Measurements from ENCODE around the gene CDK14. TPM values are rescaled to one million over a fixed set of nuclear protein-coding genes. Genes with fewer than 3 reads are reported as not detected.

CDK14 gene
- total RNA-seq, 1 donor from 2014 or later: 52.3 TPM

DNA sequence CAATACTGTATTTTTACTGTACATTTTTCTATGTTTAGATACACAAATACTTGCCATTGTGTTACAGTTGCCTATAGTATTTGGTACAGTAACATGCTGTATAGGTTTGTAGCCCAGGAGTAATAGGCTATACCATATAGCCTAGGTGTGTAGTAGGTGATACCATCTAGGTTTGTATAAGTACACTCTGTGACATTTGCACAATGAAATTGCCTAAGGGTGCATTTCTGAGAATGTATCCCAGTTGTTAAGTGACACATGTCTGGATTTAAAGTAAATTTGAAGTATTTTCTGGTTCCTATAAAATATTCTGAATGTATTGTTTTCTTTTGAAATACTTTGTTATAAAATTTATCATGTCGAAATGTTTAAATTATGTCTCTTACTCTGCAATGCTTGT is 7.2 kb downstream of the CDK14 start:
- TF ChIP-seq EZH2phosphoT487 (IDR thresholded peaks at IDR 0.05) (no peak), CTCF (IDR thresholded peaks at IDR 0.05) (no peak), EZH2 (IDR thresholded peaks at IDR 0.05) (no peak)
- no peak overlapping the region for H3K27ac ChIP-seq
- no peaks in the 10 kb centered on the region for H3F3A ChIP-seq (ENCODE audit: low read depth)
- no peaks in the 10 kb centered on the region for H3K36me3 ChIP-seq
- peaks cover 92% of the 10 kb centered on the region for H3K79me2 ChIP-seq (ENCODE audit: low read depth)
- Mint-ChIP-seq H3K36me3 (peaks cover 24% of the 10 kb centered on the region), H3K9me3 (no peaks in the 10 kb centered on the region), H3K27ac (no peak overlapping the region), H3K4me1 (peaks cover 22% of the 10 kb centered on the region), H3K27me3 (ENCODE audit: insufficient read depth, low read depth) (no peaks in the 10 kb centered on the region), H3K4me3 (no peak overlapping the region)
- no peaks in the 10 kb centered on the region for H3K27me3 ChIP-seq
- H3K4me1 ChIP-seq: peaks cover 11% of the 10 kb centered on the region
- H3K9me3 ChIP-seq (ENCODE audit: low read depth): no peaks in the 10 kb centered on the region
- H3K4me3 ChIP-seq: no peak overlapping the region
- H4K20me1 ChIP-seq (ENCODE audit: low read depth): peaks cover 44% of the 10 kb centered on the region
- no peak overlapping the region for H3K4me2 ChIP-seq
- H3K9ac ChIP-seq: no peak overlapping the region
- DNase-seq (ENCODE audit: low spot score): no peak
- H2AFZ ChIP-seq (replicated peaks): no peak overlapping the region

- TF ChIP-seq CTCF (IDR thresholded peaks at IDR 0.05) (no peak), EZH2 (IDR thresholded peaks at IDR 0.05) (no peak), EZH2phosphoT487 (IDR thresholded peaks at IDR 0.05) (no peak)
- H3K27ac ChIP-seq: no peak overlapping the region
- Mint-ChIP-seq H3K4me3 (no peak overlapping the region), H3K4me1 (peaks cover 17% of the 10 kb centered on the region), H3K36me3 (peaks cover 30% of the 10 kb centered on the region), H3K27ac (no peak overlapping the region), H3K27me3 (ENCODE audit: insufficient read depth, low read depth) (no peaks in the 10 kb centered on the region), H3K9me3 (no peaks in the 10 kb centered on the region)
- no peaks in the 10 kb centered on the region for H3K9me3 ChIP-seq (ENCODE audit: low read depth)
- H3K27me3 ChIP-seq: no peaks in the 10 kb centered on the region
- peaks cover 88% of the 10 kb centered on the region for H3K79me2 ChIP-seq (ENCODE audit: low read depth)
- no peaks in the 10 kb centered on the region for H3K36me3 ChIP-seq
- peaks cover 10% of the 10 kb centered on the region for H3K4me1 ChIP-seq
- no peak overlapping the region for H2AFZ ChIP-seq (replicated peaks)
- no peak overlapping the region for H3K9ac ChIP-seq
- no peak overlapping the region for H3K4me3 ChIP-seq
- no peak for DNase-seq (ENCODE audit: low spot score)
- H3F3A ChIP-seq (ENCODE audit: low read depth): no peaks in the 10 kb centered on the region
- peaks cover 38% of the 10 kb centered on the region for H4K20me1 ChIP-seq (ENCODE audit: low read depth)
- H3K4me2 ChIP-seq: no peak overlapping the region
Measured at GRCh38 chr7:90604383-90604782, 8.3 kb downstream of the CDK14 start.

DNA sequence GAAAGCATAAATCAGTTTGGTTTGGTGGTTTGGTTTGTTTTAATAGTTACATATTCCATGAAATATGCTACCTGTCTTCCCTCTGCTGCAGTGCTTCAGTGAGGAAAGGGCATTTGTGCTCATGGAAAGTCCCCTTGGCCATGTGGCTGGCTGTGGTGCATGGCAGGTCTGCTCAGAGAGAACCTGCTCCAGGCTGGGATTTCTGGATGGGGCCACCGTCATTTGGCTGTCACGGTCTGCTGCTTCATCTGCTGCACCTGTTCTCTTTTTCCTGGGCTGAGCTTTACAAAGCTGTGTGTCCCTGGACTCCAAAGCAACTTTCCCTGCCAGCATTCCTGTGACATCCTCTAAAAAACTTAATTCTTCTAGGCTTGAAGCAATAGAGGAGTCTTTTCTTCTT is 8.9 kb downstream of the CDK14 start:
- no peak overlapping the region for H3K4me3 ChIP-seq
- peaks cover 88% of the 10 kb centered on the region for H3K79me2 ChIP-seq (ENCODE audit: low read depth)
- H2AFZ ChIP-seq (replicated peaks): no peak overlapping the region
- no peaks in the 10 kb centered on the region for H3F3A ChIP-seq (ENCODE audit: low read depth)
- H3K4me1 ChIP-seq: peaks cover 13% of the 10 kb centered on the region
- no peak overlapping the region for H3K27ac ChIP-seq
- no peak overlapping the region for H3K4me2 ChIP-seq
- H3K9ac ChIP-seq: no peak overlapping the region
- no peaks in the 10 kb centered on the region for H3K9me3 Mint-ChIP-seq
- no peak overlapping the region for H3K4me3 Mint-ChIP-seq
- H3K9me3 ChIP-seq (ENCODE audit: low read depth): no peaks in the 10 kb centered on the region
- H3K4me1 Mint-ChIP-seq: peaks cover 17% of the 10 kb centered on the region
- TF ChIP-seq EZH2 (IDR thresholded peaks at IDR 0.05): no peak
- H3K27ac Mint-ChIP-seq: no peak overlapping the region
- H4K20me1 ChIP-seq (ENCODE audit: low read depth): peaks cover 39% of the 10 kb centered on the region
- no peaks in the 10 kb centered on the region for H3K27me3 Mint-ChIP-seq (ENCODE audit: insufficient read depth, low read depth)
- peaks cover 34% of the 10 kb centered on the region for H3K36me3 Mint-ChIP-seq
- DNase-seq (ENCODE audit: low spot score): peak; percentile 23
- H3K27me3 ChIP-seq: no peaks in the 10 kb centered on the region
- H3K36me3 ChIP-seq: no peaks in the 10 kb centered on the region

- Histone ChIP-seq H3K9me3 (ENCODE audit: low read depth) (no peaks in the 10 kb centered on the region), H3K9ac (no peak overlapping the region), H3K4me1 (peaks cover 19% of the 10 kb centered on the region), H3K4me2 (no peak overlapping the region), H4K20me1 (ENCODE audit: low read depth) (peaks cover 25% of the 10 kb centered on the region), H3K4me3 (no peak overlapping the region), H3K27ac (no peak overlapping the region), H3K36me3 (no peaks in the 10 kb centered on the region), H3K27me3 (no peaks in the 10 kb centered on the region), H3K79me2 (ENCODE audit: low read depth) (peaks cover 82% of the 10 kb centered on the region), H3F3A (ENCODE audit: low read depth) (no peaks in the 10 kb centered on the region), H2AFZ (replicated peaks) (no peak overlapping the region)
- H3K36me3 Mint-ChIP-seq: peaks cover 42% of the 10 kb centered on the region
- H3K9me3 Mint-ChIP-seq: peaks cover 2% of the 10 kb centered on the region
- no peak for DNase-seq (ENCODE audit: low spot score)
- H3K4me1 Mint-ChIP-seq: peaks cover 18% of the 10 kb centered on the region
- no peak overlapping the region for H3K27ac Mint-ChIP-seq
- H3K4me3 Mint-ChIP-seq: no peak overlapping the region
- no peak for TF ChIP-seq CTCF (IDR thresholded peaks at IDR 0.05)
- no peak for TF ChIP-seq EZH2 (IDR thresholded peaks at IDR 0.05)
- no peak for TF ChIP-seq EZH2phosphoT487 (IDR thresholded peaks at IDR 0.05)
- peaks cover 2% of the 10 kb centered on the region for H3K27me3 Mint-ChIP-seq (ENCODE audit: insufficient read depth, low read depth)
Measured at GRCh38 chr7:90607196-90607595, 11.1 kb downstream of the CDK14 start.
